GM18520 (cell line): ENCODE results near the gene ATRNL1.
"Not testable (repeated sequence)": the region's sequence is repeated elsewhere in the genome, so short reads cannot be mapped to it uniquely, and the experiment has no call there.

ENCODE experiments used
- ATAC-seq: cut with Tn5 transposase; IDR thresholded peaks from one replicate; pipeline ENCODE4 v1.9.1; 2021; ENCODE audit not compliant: unreplicated experiment

Gene ATRNL1

GRCh38 chr10:115092258-115092554, 959 bp upstream of the ATRNL1 start:
- no peak for ATAC-seq

DNA sequence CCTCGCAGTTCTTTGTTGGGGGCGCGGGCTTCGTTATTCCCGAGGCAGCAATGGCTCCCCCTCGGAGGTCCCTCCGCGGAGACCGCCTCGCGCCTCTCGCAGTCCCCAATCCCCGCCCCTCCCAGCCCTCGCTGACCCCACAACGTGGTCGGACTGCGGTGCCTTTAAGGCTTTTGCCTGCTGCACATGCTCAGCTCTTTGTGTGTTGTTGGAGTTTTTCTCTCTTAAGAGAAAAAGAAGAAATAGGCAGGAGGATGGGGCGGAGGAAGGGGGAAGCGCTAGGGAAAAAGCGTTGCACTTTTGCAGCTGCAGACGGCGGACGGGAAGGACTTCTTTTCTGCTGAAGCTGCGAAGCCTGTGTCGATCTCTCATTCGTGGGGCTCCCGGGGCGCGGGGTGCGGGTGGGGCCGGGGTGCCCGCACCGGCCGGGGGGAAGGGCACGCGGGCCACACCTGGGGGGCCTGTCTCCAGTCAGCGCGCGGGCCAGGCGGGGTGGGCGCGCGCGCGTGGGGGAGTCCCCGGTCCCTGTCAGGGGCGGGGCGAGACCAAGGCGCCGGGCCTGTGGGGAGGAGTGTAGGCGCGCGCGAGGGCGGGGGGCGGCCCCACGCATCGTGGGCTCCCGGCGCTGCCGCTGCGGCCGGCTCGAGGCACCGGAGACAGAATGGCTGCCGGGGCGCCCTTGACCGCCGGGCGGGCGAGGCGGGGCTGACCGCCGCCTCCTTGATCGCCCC, 445 bp upstream of the ATRNL1 start:
- peak; percentile 55 for ATAC-seq

DNA sequence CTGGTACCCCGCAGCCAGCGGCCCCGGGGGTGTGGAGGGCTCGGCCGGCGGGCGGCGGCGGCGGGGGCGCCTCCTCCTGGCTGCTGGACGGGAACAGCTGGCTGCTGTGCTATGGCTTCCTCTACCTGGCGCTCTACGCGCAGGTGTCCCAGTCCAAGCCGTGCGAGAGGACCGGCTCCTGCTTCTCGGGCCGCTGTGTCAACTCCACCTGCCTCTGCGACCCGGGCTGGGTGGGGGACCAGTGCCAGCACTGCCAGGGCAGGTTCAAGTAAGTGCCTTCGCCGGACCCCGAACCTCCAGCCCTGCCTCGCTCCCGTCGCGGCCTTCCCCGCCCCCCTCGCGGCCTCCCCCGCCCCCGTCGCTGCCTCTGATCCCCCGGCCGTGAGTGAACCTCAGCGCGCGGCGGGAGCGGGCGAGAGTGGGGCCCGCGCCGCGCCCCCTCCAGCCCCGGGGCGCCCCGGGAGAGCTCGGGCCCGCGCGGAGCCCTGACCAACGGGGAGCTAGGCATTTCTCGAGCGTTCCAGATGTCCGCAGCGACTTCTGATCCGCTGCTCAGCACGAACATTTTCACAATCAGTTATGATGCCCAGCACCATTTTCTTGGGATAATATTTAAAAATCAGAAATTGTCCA, 727 bp downstream of the ATRNL1 start:
- ATAC-seq, result peak; percentile 16

DNA sequence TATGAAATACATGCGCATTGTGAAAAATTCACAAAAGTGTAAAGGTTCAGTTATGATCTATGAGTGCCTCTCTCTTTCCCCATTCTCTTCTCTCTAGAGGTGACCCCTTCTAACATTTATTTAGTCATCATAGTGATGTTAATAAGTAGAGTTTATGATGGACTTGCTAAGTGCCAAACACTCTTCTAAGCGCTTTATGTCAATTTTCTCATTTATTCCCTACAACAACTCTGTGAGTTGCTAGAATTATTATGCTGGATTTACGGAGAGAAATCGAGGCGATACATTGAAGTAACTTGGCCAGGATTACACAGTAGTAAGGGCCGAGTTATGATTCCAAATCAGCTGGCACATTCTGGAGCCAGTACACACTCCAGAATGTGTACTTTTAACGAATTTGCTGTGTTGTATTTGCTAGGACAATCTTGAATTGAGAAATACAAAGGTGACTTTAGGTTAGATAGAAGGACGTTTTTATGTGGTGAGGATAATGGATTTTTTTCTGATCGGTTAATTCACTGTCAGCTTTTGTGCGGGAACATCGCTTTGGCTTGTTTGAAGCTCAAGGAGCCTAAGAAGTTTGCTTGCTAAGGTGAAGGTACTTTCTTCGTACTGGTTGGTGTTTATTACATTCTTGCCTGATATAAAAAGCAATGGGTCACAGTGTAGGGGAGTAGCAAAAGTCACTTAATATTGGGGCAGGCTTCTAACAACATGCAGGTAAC, 1.4 kb downstream of the ATRNL1 start:
- ATAC-seq, result no peak

DNA sequence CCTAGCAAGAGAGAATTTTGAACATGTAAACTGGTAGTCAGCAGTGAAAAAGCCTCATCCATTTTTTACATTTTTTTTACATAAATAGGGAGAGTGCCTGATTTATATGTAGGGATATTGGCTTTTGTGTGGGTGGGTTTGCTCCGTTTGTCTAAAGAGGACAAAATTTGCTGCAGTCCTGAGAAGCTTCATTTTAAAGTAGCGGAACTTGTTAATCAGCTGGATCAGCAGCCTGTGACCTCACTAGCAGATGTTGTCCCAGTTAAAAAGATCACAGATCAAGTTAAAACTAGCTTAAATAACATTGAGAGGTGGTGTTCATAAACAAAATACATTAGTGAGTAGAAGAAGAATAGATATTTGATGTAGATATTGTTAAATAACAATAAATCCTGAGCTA, 2.6 kb downstream of the ATRNL1 start:
- no peak for ATAC-seq

DNA sequence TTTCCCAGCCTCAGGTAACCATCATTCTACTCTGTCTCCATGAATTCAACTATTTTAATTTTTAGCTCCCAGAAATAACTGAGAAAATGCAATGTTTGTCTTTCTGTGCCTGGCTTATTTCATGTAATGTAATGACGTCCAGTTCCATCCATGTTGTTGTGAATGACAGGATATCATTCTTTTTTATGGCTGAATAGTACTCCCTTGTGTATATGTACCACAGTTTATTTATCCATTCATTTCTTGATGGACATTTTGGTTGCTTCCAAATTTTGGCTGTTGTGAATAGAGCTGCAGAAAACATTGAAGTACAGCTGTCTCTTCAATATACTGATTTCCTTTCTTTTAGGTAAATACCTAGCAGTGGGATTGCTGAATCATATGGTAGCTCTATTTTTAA, 10.5 kb downstream of the ATRNL1 start:
- ATAC-seq, result no peak

DNA sequence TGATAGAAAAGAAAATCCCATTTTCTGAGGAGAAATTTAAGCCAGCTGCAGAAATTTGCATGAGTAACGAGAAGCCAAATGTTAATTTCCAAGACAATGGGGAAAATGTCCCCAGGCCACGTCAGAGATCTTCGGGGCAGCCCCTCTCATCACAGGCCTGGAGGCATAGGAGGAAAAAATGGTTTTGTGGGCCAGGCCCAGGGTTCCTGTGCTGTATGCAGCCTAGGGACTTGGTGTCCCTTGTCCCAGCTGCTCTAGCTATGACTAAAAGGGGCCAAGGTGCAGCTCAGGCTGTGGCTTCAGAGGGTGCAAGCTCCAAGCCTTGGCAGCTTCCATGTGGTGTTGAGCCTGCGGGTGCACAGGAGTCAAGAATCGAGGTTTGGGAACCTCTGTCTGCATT, 12.2 kb downstream of the ATRNL1 start:
- ATAC-seq, result not testable (repeated sequence)

- no peak for ATAC-seq
These were observed 14.7 kb downstream of the ATRNL1 start for GRCh38 chr10:115107830-115108229.

GRCh38 chr10:115117301-115117700, 24.1 kb downstream of the ATRNL1 start:
- ATAC-seq, result no peak

DNA sequence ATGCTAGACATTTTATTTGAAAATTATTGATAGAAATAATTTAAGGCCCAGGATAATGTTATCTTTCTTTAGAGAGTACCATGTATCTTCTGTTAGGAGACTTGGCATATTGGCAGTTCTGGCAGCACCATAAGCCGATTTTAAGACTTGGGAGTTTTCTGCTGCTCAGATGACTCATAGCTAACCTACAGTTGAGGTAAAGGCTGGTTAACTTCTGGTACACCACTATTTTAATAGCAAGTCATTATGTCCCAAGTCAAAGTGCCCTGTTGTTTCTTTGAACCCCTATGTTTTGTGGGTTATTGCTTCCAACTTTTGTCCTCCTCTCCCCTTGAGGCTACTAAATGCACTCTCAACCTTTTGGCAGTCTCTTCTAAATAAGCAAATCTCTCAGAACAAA, 25.2 kb downstream of the ATRNL1 start:
- ATAC-seq, result peak; percentile 61

- no peak for ATAC-seq
These were observed 32.3 kb downstream of the ATRNL1 start for GRCh38 chr10:115125505-115125904.

- no peak for ATAC-seq
These were observed 36.6 kb downstream of the ATRNL1 start for GRCh38 chr10:115129752-115130151.

- ATAC-seq, result no peak
These were observed 43.5 kb downstream of the ATRNL1 start for GRCh38 chr10:115136616-115137015.

DNA sequence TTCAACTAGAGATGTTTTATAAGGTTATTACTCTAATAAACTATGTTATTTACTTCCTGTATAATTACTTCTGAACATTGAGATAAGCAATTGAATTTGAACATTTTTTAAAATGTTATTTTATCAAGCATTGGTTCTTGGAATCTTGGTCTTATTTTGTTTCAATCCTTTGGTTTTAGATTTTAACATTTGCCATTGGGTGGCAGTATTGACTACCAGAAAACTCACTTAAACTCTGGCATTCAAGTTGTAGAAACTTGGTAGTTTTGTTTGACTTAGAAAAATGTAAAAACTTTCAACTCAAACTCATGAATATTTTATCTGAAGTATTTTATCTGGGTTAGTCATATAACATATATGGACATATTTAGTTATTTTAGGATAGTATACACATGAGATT, 48.1 kb downstream of the ATRNL1 start:
- no peak for ATAC-seq

GRCh38 chr10:115157357-115157756, 64.2 kb downstream of the ATRNL1 start:
- no peak for ATAC-seq

DNA sequence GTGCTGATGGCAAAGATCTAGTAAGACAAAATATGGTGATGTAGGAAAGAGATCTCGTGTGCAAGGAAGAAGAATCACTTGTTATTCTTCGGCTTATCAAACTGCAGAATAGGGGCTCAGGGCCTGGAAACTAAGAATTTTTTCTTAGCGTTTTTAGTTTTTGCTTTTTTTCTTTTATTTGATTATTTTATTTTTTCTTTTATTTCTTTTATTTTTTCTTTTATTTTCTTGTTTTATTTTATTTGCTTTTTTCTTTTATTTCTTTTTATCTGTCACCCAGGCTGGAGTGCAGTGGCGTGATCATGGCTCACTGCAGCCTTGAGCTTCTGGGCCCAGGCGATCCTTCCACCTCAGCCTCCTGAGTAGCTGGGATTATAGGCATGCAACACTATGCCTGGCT, 70.0 kb downstream of the ATRNL1 start:
- ATAC-seq, result no peak

- ATAC-seq, result no peak
These were observed 71.1 kb downstream of the ATRNL1 start for GRCh38 chr10:115164220-115164619.

DNA sequence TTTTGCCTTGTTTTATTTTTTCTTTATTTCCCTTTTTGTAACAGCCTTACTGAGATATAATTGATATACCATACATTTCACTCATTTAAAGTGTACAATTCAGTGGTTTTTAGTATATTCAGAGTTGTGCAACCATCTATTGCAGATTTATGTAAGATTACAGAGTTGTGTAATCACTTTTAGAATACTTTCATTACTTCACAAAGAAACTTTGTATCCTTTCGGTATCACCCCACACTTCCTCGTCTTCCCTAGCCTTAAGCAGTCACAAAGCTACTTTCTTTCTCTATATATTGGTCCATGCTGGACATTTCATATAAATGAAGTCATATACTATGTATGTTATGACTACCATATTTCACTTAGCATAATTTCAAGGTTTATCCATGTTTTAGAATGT, 74.6 kb downstream of the ATRNL1 start:
- ATAC-seq, result no peak

- no peak for ATAC-seq
These were observed 78.3 kb downstream of the ATRNL1 start for GRCh38 chr10:115171392-115171960.

DNA sequence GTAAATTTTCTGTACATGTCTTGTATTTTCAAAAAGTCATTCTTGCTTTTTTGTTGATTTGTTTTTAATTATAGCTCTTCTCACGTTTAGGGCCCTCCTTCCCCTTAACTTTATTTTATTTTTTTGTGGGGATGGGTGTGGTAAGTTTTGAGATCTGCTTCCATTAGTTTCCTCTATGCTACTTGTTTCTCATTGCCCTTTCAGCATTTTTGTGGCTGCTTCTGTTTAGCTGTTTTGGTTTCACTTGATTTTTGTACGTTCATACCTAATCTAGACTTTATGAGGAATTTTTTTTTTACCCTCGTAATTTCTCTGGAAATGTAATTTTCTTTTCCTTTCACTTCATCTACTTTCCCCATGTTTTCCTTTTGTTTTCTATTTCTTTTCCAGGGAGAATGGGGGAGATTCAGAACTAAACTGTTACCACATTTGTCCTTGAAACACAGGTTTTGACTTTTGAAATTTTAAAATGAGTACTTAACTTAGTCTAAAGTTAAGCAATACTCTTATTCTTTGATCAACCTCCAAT, 80.8 kb downstream of the ATRNL1 start:
- ATAC-seq, result no peak

- not testable (repeated sequence) for ATAC-seq
These were observed 114.1 kb downstream of the ATRNL1 start for GRCh38 chr10:115207276-115207675.

GRCh38 chr10:115209133-115209532, 116.0 kb downstream of the ATRNL1 start:
- ATAC-seq, result peak; percentile 51
